OCI-LY3 (cell line): ENCODE measurements around the gene DCPS.
"Not testable (repeated sequence)": the region's sequence is repeated elsewhere in the genome, so short reads cannot be mapped to it uniquely, and the experiment has no call there.

Experiments used
- H2AFZ ChIP-seq: fragments of 200-600, 300-600 bp; shearing (Covaris generic); 2 replicates; pipeline ENCODE4 v1.6.0; 2014; ENCODE audit warnings: antibody characterized with exemption, low read depth, low read length
- H3K27ac ChIP-seq: fragments of 200-600, 300-600 bp; sonication (generic); 2 replicates; pipeline ENCODE4 v1.5.1; 2014; ENCODE audit warnings: mild to moderate bottlenecking, low read length, moderate library complexity, mixed read lengths
- H3K27me3 ChIP-seq: fragments of 200-600, 300-600 bp; sonication (generic); 2 replicates; pipeline ENCODE4 v1.6.1; 2014; ENCODE audit warnings: low read depth, low read length, mixed read lengths
- H3K36me3 ChIP-seq: fragments of 200-600, 300-600 bp; sonication (generic); replicated peaks from 2 replicates; pipeline ENCODE3; 2014; ENCODE audit warnings: low read depth, low read length, mixed read lengths
- H3K4me1 ChIP-seq: fragments of 300-600, 200-600 bp; sonication (generic); 2 replicates; pipeline ENCODE4 v1.6.1; 2014; ENCODE audit warnings: low read length, mixed read lengths
- H3K4me2 ChIP-seq: fragments of 200-600, 300-600 bp; sonication (generic); 2 replicates; pipeline ENCODE4 v1.6.1; 2014; ENCODE audit warnings: low read length, mixed read lengths
- H3K4me3 ChIP-seq: fragments of 300-600, 200-600 bp; sonication (generic); 2 replicates; pipeline ENCODE4 v1.5.1; 2014; ENCODE audit warnings: antibody characterized with exemption, mild to moderate bottlenecking, low read length, moderate library complexity
- H3K79me2 ChIP-seq: fragments of 300-600, 200-600 bp; shearing (Covaris generic); 2 replicates; pipeline ENCODE4 v1.6.1; 2014; ENCODE audit warnings: mild to moderate bottlenecking, low read length, mixed read lengths
- H3K9ac ChIP-seq: fragments of 300-600, 200-600 bp; shearing (Covaris generic); 2 replicates; pipeline ENCODE4 v1.6.0; 2014; ENCODE audit warnings: mild to moderate bottlenecking, low read length, moderate library complexity
- H3K9me3 ChIP-seq: fragments of 200-600, 300-600 bp; shearing (Covaris generic); 2 replicates; pipeline ENCODE4 v1.6.1; 2014; ENCODE audit warnings: low read length, mixed read lengths; ENCODE audit not compliant: insufficient read depth
- H4K20me1 ChIP-seq: fragments of 200-600, 300-600 bp; sonication (generic); 2 replicates; pipeline ENCODE4 v1.6.1; 2016; ENCODE audit warnings: low read length, mixed read lengths; ENCODE audit not compliant: insufficient read depth
- EZH2phosphoT487 ChIP-seq: fragments of 200-600 bp; shearing (Covaris generic); IDR thresholded peaks from 2 replicates; pipeline ENCODE4 v1.6.1; 2018; ENCODE audit warnings: antibody characterized with exemption, mixed run types, low read depth
- TF ChIP-seq, protein P1 (sequence below): fragments of 200-600, 300-600 bp; sonication (generic); IDR thresholded peaks from 2 replicates; pipeline ENCODE4 v1.5.1; 2014; ENCODE audit warnings: antibody characterized with exemption, low read length, low read depth

Gene DCPS

DNA sequence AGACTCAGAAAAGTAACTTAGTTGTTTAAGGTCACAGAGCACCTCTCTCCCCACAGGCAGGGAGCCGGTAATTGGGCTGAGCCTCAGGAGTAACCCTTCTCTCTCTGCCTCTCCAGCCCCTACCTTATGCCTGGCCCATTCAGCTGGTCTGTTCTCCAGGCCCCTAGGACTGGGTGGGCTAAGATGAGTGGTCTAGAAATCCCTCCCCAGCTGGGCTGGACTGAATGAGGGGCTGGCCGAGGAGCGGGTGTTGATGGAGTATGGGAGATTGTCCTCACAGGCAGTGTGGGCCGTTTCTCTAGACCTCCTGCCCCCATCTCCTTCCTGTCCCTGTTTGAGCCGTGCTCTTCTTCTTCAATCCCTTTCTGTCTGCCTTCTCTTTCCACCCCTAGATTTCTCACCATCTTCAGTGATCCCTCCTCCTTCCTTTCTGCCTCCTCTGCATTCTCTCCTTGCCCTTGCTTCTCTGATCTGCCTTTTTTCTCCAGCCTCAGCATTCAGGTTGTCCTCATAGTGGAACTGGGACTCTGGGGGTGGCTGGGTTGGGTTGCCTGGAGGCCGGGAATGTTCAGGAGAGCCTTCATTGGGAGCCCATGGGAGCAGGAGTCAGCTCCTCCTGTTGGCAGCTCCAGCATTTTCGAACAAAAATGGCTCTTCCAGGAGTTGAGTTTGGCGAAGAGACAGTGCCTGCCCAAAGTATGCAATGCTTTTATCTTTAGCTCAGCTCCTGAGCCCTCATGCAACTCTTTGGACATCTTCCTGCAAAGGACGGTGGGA is 59.2 kb downstream of the DCPS start:
- no peak for TF ChIP-seq EZH2phosphoT487
- TF ChIP-seq, protein P1, sequence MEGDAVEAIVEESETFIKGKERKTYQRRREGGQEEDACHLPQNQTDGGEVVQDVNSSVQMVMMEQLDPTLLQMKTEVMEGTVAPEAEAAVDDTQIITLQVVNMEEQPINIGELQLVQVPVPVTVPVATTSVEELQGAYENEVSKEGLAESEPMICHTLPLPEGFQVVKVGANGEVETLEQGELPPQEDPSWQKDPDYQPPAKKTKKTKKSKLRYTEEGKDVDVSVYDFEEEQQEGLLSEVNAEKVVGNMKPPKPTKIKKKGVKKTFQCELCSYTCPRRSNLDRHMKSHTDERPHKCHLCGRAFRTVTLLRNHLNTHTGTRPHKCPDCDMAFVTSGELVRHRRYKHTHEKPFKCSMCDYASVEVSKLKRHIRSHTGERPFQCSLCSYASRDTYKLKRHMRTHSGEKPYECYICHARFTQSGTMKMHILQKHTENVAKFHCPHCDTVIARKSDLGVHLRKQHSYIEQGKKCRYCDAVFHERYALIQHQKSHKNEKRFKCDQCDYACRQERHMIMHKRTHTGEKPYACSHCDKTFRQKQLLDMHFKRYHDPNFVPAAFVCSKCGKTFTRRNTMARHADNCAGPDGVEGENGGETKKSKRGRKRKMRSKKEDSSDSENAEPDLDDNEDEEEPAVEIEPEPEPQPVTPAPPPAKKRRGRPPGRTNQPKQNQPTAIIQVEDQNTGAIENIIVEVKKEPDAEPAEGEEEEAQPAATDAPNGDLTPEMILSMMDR: no peak
- Histone ChIP-seq H3K4me1 (no peaks in the 10 kb centered on the region), H2AFZ (no peak overlapping the region), H3K9ac (no peak overlapping the region), H3K27me3 (no peaks in the 10 kb centered on the region), H3K79me2 (no peaks in the 10 kb centered on the region), H3K9me3 (no peaks in the 10 kb centered on the region), H3K36me3 (no peaks in the 10 kb centered on the region), H3K4me3 (no peak overlapping the region), H3K4me2 (no peak overlapping the region), H3K27ac (no peak overlapping the region), H4K20me1 (no peaks in the 10 kb centered on the region)

DNA sequence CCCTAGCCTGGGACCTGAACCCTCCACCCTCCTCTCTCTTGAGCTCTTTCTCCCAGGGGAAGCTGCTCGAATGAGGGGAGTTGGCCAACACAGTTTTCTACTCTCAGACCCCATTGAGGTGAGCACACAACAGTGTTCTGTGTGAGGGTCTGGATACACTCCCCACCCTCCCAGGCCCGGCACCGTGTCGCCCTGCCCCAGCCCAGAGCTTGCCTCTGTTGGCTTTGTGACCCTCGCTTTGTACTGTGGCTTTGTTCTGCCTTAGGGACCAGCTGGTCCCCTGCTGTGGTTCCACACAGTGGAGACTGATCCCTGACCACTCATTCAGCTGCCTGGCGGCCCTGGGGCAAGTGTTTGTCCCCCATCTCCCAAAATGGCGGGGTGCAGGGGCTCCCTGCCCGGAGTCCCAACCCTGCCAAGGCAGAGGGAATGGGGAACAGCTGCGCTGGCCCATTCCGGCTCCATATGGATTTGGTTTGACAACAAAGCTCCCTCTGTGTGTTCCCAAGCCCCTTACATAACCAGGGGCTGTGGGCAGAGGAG is 59.9 kb downstream of the DCPS start:
- H3K9ac ChIP-seq: no peak overlapping the region
- peaks cover 6% of the 10 kb centered on the region; the same call in 1 of the 2 replicates for H3K4me1 ChIP-seq
- no peaks in the 10 kb centered on the region for H3K27me3 ChIP-seq
- no peaks in the 10 kb centered on the region for H4K20me1 ChIP-seq
- no peaks in the 10 kb centered on the region for H3K9me3 ChIP-seq
- no peak overlapping the region for H3K4me2 ChIP-seq
- H3K79me2 ChIP-seq: no peaks in the 10 kb centered on the region
- H2AFZ ChIP-seq: no peak overlapping the region
- TF ChIP-seq EZH2phosphoT487: no peak
- TF ChIP-seq, protein P1: no peak
- H3K4me3 ChIP-seq: no peak overlapping the region
- no peak overlapping the region for H3K27ac ChIP-seq
- H3K36me3 ChIP-seq: no peaks in the 10 kb centered on the region

DNA sequence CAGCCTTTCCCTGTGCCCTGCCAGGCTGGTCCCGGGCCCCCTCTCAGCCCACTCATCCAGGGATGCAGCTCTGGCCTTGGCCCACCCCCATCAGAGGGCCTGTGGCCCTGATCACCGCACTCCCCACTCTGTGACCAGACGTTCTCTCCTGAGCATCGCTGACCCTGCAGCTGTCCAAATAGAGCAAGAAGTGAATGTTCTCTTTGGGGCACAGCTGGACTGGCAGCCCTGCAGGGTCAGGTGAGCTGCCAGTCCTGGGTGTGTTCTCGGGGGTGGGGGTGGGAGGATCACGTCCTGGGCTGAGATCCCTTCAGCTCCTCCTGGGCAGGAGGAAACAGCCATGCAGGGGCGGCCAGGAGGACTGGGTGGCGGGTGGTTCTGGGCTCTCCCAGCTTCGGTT is 60.9 kb downstream of the DCPS start:
- H3K9ac ChIP-seq, H3K9me3 ChIP-seq, H3K79me2 ChIP-seq, H3K4me3 ChIP-seq, H4K20me1 ChIP-seq, H2AFZ ChIP-seq, H3K27me3 ChIP-seq, H3K4me1 ChIP-seq, H3K36me3 ChIP-seq, H3K4me2 ChIP-seq, H3K27ac ChIP-seq: not testable (repeated sequence)

DNA sequence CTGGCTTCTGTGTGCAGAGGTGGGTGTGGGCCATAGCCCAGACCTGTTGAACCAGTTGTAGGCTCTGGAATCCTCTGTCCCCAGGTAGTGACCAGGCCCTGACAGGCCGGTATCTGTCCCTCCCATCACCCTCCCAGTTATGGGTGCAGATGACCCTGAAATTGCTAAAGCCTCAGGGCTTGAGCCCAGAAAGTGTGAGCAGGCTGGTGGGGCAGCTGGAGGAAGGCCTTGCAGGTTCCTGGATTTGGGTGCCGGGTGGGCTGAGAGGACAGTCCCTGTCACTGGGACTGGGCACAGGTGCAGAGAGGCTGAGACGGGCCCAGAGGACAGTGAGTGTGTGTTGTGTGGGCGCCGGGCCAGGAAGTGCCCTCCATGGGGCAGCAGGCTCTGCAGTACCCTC is 61.6 kb downstream of the DCPS start:
- H3K4me1 ChIP-seq, H3K4me2 ChIP-seq, H3K9me3 ChIP-seq, H3K9ac ChIP-seq, H3K4me3 ChIP-seq, H3K79me2 ChIP-seq, H3K27ac ChIP-seq, H4K20me1 ChIP-seq, H3K36me3 ChIP-seq, H2AFZ ChIP-seq, H3K27me3 ChIP-seq: not testable (repeated sequence)

DNA sequence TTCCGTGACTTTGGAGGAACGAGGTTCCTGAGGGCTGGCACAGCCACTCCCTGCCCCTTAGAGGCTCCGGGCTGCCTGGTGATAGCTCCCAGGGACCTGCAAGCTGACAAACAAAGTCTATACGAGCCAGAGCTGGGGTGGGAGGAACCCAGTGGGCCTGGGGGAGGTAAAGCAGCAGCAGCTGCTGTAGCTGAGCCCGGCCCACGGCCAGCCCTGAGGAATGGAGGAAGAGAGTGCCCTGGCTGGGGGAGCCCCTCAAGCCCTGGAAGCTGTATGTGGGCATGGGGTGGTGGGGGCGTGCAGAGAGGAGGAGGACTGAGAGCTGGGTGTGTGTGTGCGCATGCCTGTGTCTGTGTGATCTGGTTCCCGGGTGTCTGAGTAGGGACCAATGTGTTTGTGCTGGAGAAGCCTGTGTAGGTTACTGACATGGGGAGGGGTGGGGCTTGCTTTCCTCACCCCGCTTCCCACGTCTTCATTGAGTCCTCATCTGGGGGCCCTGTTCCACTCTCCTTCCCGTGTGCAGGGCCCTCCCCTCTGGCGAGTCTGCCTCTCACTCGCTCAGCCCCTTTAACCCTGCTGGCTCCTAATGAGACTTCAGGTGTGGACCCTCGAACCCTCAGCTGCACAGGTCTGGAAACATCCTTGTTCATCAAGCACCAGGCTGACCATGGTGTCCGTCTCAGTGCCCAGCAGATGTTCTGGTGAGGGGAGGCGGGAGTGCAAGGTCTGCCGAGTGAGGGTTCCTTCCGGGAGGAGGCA is 62.4 kb downstream of the DCPS start:
- Histone ChIP-seq H3K27me3 (no peaks in the 10 kb centered on the region), H3K9ac (no peak overlapping the region), H3K36me3 (no peaks in the 10 kb centered on the region), H3K9me3 (no peaks in the 10 kb centered on the region), H4K20me1 (no peaks in the 10 kb centered on the region), H3K4me2 (no peak overlapping the region), H2AFZ (no peak overlapping the region), H3K4me3 (no peak overlapping the region), H3K4me1 (peaks cover 8% of the 10 kb centered on the region; the same call in 1 of the 2 replicates), H3K79me2 (no peaks in the 10 kb centered on the region), H3K27ac (no peak overlapping the region)
- TF ChIP-seq, protein P1: no peak
- TF ChIP-seq EZH2phosphoT487: no peak
